Astrocyte (in vitro differentiated cells and primary cell): ENCODE data around the gene SMARCD3. TPM values are rescaled to one million over a fixed set of nuclear protein-coding genes. Genes with fewer than 3 reads are reported as not detected.

Experiments
- DNase-seq: peaks from one replicate; pipeline ENCODE4 v3.0.0-alpha.2; 2010; ENCODE audit warnings: low read depth
- FAIRE-seq: peaks from 2 replicates; lab custom pipeline; 2011; peaks lifted over from hg19 to GRCh38; lab: Jason Lieb, UNC
- H2AFZ ChIP-seq: 2 replicates; pipeline ENCODE4 v1.6.0; 2012; ENCODE audit warnings: low read depth, low read length, inconsistent platforms
- H3K27ac ChIP-seq: 2 replicates; pipeline ENCODE4 v1.5.1; 2011; ENCODE audit warnings: low read depth, low read length, inconsistent platforms
- H3K27me3 ChIP-seq: 2 replicates; pipeline ENCODE4 v1.6.0; 2011; ENCODE audit warnings: low read length, inconsistent platforms; ENCODE audit not compliant: insufficient read depth
- H3K36me3 ChIP-seq: 2 replicates; pipeline ENCODE4 v1.5.1; 2011; ENCODE audit warnings: low read length, inconsistent platforms; ENCODE audit not compliant: insufficient read depth
- H3K4me1 ChIP-seq: 2 replicates; pipeline ENCODE4 v1.5.1; 2011; ENCODE audit warnings: low read length, inconsistent platforms; ENCODE audit not compliant: insufficient read depth
- H3K4me2 ChIP-seq: 2 replicates; pipeline ENCODE4 v1.6.0; 2012; ENCODE audit warnings: low read length, inconsistent platforms
- H3K4me3 ChIP-seq: 2 replicates; pipeline ENCODE4 v1.5.1; 2011; ENCODE audit warnings: low read depth, mild to moderate bottlenecking, low read length, inconsistent platforms; ENCODE audit not compliant: insufficient read depth
- H3K79me2 ChIP-seq: 2 replicates; pipeline ENCODE4 v1.6.0; 2012; ENCODE audit warnings: mild to moderate bottlenecking, low read length, inconsistent platforms; ENCODE audit not compliant: insufficient read depth
- H3K9ac ChIP-seq: 2 replicates; pipeline ENCODE4 v1.6.0; 2012; ENCODE audit warnings: mild to moderate bottlenecking, low read length, inconsistent platforms
- H3K9me3 ChIP-seq: 2 replicates; pipeline ENCODE4 v1.5.1; 2012; ENCODE audit warnings: low read depth, mild to moderate bottlenecking, low read length, inconsistent platforms; ENCODE audit not compliant: insufficient read depth
- H4K20me1 ChIP-seq: 2 replicates; pipeline ENCODE4 v1.6.0; 2012; ENCODE audit warnings: low read length, inconsistent platforms; ENCODE audit not compliant: insufficient read depth
- H3K27ac Mint-ChIP-seq: one replicate; pipeline ENCODE4 v1.8.0; 2021; ENCODE audit warnings: mild to moderate bottlenecking, mixed read lengths; ENCODE audit not compliant: unreplicated experiment
- H3K27me3 Mint-ChIP-seq: one replicate; pipeline ENCODE4 v1.8.0; 2021; ENCODE audit warnings: low read depth, mixed read lengths; ENCODE audit not compliant: unreplicated experiment
- H3K36me3 Mint-ChIP-seq: one replicate; pipeline ENCODE4 v1.8.0; 2021; ENCODE audit warnings: low read depth, mixed read lengths; ENCODE audit not compliant: unreplicated experiment
- H3K4me1 Mint-ChIP-seq: one replicate; pipeline ENCODE4 v1.8.0; 2021; ENCODE audit warnings: low read depth, mixed read lengths; ENCODE audit not compliant: unreplicated experiment
- H3K4me3 Mint-ChIP-seq: one replicate; pipeline ENCODE4 v1.8.0; 2021; ENCODE audit warnings: mild to moderate bottlenecking, moderate library complexity, mixed read lengths; ENCODE audit not compliant: unreplicated experiment
- H3K9me3 Mint-ChIP-seq: one replicate; pipeline ENCODE4 v1.8.0; 2021; ENCODE audit warnings: mild to moderate bottlenecking, mixed read lengths; ENCODE audit not compliant: unreplicated experiment
- EZH2 ChIP-seq: IDR thresholded peaks from 2 replicates; pipeline ENCODE4 v1.6.1; 2012; ENCODE audit warnings: mild to moderate bottlenecking, low read length, inconsistent platforms; ENCODE audit not compliant: insufficient read depth
- total RNA-seq: library from RNA; stranded (reverse); gene quantifications from 2 replicates; pipeline ENCODE4 v1.2.1, GENCODE V29; 2021
- TF ChIP-seq, protein P1 (sequence below): IDR thresholded peaks from 2 replicates; pipeline ENCODE4 v1.5.1; 2011; ENCODE audit warnings: low read depth, mild to moderate bottlenecking, inconsistent platforms, low read length, moderate library complexity; ENCODE audit not compliant: insufficient read depth

Gene SMARCD3
- total RNA-seq, 1 donor from 2014 or later = 47.7 TPM

DNA sequence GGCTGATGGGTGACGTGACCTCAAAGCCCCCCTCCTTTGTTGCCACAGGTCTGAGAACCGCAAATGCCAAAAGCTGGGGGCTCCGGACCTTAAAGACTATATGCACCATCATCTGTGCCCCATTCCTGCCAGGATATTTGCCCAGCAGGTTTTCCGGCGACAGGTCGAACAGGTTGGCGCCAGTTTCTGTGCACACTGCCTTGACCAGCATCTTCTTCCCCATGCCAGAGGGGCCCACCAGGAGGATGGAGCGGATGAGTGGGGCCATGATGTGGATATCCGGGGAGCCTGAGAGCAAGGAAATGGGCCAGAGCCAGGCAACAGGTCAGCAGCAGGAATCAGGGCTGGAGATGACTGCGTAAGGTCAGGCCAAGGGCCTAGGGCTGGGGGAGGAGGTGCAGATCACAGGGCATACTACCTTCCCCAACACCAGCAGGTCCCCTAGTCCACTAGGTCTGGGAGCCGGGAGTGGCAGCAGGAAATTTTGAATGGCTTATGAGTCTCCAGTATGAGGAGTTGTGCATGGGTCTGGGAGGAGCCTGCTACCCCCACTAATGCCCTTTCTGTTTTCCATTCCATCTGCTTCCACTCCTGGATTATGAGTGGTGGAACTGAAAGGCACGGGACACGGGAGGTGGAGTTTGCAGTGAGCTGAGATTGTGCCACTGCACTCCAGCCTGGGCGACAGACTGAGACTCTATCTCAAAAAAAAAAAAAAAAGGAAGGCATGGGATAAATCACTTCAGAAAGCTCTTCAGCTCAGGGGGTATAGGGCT, 55.1 kb downstream of the SMARCD3 start:
- Histone ChIP-seq H3K9me3 (no peaks in the 10 kb centered on the region), H3K79me2 (no peaks in the 10 kb centered on the region), H4K20me1 (no peaks in the 10 kb centered on the region), H3K4me3 (no peak overlapping the region), H3K4me2 (no peak overlapping the region), H3K4me1 (no peaks in the 10 kb centered on the region), H2AFZ (no peak overlapping the region), H3K27ac (no peak overlapping the region), H3K9ac (no peak overlapping the region), H3K36me3 (no peaks in the 10 kb centered on the region), H3K27me3 (peaks cover 28% of the 10 kb centered on the region)
- FAIRE-seq = no peak
- no peaks in the 10 kb centered on the region for H3K4me1 Mint-ChIP-seq
- H3K27ac Mint-ChIP-seq = no peak overlapping the region
- DNase-seq = no peak
- H3K4me3 Mint-ChIP-seq = no peak overlapping the region
- no peak for TF ChIP-seq EZH2
- TF ChIP-seq, protein P1, sequence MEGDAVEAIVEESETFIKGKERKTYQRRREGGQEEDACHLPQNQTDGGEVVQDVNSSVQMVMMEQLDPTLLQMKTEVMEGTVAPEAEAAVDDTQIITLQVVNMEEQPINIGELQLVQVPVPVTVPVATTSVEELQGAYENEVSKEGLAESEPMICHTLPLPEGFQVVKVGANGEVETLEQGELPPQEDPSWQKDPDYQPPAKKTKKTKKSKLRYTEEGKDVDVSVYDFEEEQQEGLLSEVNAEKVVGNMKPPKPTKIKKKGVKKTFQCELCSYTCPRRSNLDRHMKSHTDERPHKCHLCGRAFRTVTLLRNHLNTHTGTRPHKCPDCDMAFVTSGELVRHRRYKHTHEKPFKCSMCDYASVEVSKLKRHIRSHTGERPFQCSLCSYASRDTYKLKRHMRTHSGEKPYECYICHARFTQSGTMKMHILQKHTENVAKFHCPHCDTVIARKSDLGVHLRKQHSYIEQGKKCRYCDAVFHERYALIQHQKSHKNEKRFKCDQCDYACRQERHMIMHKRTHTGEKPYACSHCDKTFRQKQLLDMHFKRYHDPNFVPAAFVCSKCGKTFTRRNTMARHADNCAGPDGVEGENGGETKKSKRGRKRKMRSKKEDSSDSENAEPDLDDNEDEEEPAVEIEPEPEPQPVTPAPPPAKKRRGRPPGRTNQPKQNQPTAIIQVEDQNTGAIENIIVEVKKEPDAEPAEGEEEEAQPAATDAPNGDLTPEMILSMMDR = no peak
- H3K27me3 Mint-ChIP-seq = peaks cover 45% of the 10 kb centered on the region
- no peaks in the 10 kb centered on the region for H3K36me3 Mint-ChIP-seq
- peaks cover 5% of the 10 kb centered on the region for H3K9me3 Mint-ChIP-seq

DNA sequence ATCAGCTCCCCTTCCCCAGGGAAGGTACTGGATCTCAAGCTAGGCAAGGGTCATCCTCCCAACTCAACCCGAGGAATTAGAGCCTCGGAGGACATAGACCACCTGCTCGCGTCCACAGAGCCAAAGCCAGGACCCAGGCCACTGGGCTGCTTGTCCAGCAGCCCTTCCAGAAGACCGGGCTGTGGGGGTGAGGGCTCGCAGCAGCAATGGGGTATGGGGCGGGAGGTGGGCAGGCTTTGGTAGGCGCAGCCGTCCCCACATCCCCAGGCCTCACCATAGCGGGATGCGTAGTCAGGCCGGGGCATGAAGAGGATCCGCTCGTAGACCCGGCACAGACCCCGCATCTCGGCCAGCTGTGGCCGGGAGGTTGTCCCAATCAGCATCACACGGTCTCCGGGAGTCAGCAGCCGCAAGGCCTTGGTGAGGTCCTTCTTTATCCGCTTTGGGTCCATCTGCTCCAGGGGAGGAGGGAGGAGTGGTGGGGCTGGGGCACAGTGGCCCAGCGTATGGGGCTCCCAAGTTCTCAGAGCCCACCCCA, 56.4 kb downstream of the SMARCD3 start:
- Histone ChIP-seq H3K36me3 (no peaks in the 10 kb centered on the region), H3K4me2 (no peak overlapping the region), H3K9me3 (no peaks in the 10 kb centered on the region), H3K9ac (no peak overlapping the region), H3K27me3 (peaks cover 32% of the 10 kb centered on the region), H3K79me2 (no peaks in the 10 kb centered on the region), H3K27ac (no peak overlapping the region), H3K4me3 (no peak overlapping the region), H4K20me1 (no peaks in the 10 kb centered on the region), H3K4me1 (no peaks in the 10 kb centered on the region), H2AFZ (no peak overlapping the region)
- Mint-ChIP-seq H3K36me3 (peaks cover 2% of the 10 kb centered on the region), H3K9me3 (peaks cover 5% of the 10 kb centered on the region), H3K27me3 (peaks cover 52% of the 10 kb centered on the region), H3K4me3 (no peak overlapping the region), H3K27ac (no peak overlapping the region), H3K4me1 (no peaks in the 10 kb centered on the region)
- TF ChIP-seq, protein P1 = no peak
- no peak for TF ChIP-seq EZH2
- FAIRE-seq (no peak), DNase-seq (no peak)

DNA sequence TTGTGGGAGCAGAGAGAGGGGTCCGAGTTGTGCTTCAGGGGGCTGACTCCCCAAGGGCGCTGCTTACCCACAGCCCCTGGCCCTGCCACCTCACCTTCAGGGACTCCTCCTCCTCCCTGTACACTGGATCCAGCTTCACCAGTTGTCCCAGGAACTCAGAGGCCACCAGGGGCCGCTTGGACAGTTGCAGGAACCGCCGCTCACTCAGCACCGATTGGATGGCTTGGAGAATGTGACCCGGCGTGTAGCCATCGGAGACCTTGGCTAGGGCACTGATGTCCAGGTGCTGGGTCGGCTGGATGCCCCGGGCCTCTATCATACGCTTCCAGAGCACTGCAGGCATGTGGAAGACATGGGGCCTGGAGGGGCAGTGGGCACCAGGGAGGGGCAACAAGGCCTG, 57.0 kb downstream of the SMARCD3 start:
- Histone ChIP-seq H3K4me2 (no peak overlapping the region), H2AFZ (no peak overlapping the region), H3K9me3 (no peaks in the 10 kb centered on the region), H3K27me3 (peaks cover 29% of the 10 kb centered on the region), H3K9ac (no peak overlapping the region), H4K20me1 (no peaks in the 10 kb centered on the region), H3K4me3 (no peak overlapping the region), H3K27ac (no peak overlapping the region), H3K36me3 (no peaks in the 10 kb centered on the region), H3K4me1 (no peaks in the 10 kb centered on the region), H3K79me2 (no peaks in the 10 kb centered on the region)
- TF ChIP-seq EZH2 = no peak
- TF ChIP-seq, protein P1 = no peak
- Mint-ChIP-seq H3K4me1 (no peaks in the 10 kb centered on the region), H3K9me3 (peaks cover 5% of the 10 kb centered on the region), H3K27me3 (peaks cover 57% of the 10 kb centered on the region), H3K4me3 (no peak overlapping the region), H3K27ac (no peak overlapping the region), H3K36me3 (peaks cover 2% of the 10 kb centered on the region)
- DNase-seq (no peak), FAIRE-seq (no peak)
